ENCODE results near the gene GABRG3. TPM values are rescaled to one million over a fixed set of nuclear protein-coding genes. Genes with fewer than 3 reads are reported as not detected.

Gene GABRG3
- total RNA-seq, 4 donors from 2014 or later = 0.67 to 3.0 TPM; not detected in 2

- TF ChIP-seq POLR2A (IDR thresholded peaks at IDR 0.05) (no peak), CTCF (IDR thresholded peaks at IDR 0.05) (no peak)
- 92 to 96% methylated on average over 1 of the region's 1 CpG for WGBS, 2 donors
Observed at GRCh38 chr15:27589782-27590181, 618.8 kb downstream of the GABRG3 start.

More at GRCh38 chr15:27589782-27590181, 618.8 kb downstream of the GABRG3 start:
- no peak overlapping the region for H3K4me3 ChIP-seq (replicated peaks in 1 of 3)
- DNase-seq = no peak
- H3K4me1 ChIP-seq = no peaks in the 10 kb centered on the region
- no peak overlapping the region for H3K27ac ChIP-seq
- H3K36me3 ChIP-seq = no peaks in the 10 kb centered on the region
- intact Hi-C loops (cut with DNase I) = no loop called here
- no peaks in the 10 kb centered on the region for H3K27me3 ChIP-seq
- no peaks in the 10 kb centered on the region for H3K9me3 ChIP-seq

Small RNA genes lying within 50 kb of the gene (small RNA-seq; reads per million reads assigned to genes)
- gene RNA5SP391 (not detected), gene SERPINE4P (not detected)

Other genes starting within 250 kb of the GABRG3 start
- gene GABRB3, start 198.1 kb upstream of the GABRG3 start, total RNA-seq = 10 to 100 TPM; 15.0 to 46.7 (median 20.6) TPM
- 1 to 10 TPM in 1 of 4 donors, not detected in 3; 5.7 TPM for gene GABRA5, start 104.1 kb upstream of the GABRG3 start, total RNA-seq